ENCODE results near the gene DPF3.
A peak's percentile ranks its signal among the peaks of the same experiment; 100 is the strongest.

Gene DPF3

DNA sequence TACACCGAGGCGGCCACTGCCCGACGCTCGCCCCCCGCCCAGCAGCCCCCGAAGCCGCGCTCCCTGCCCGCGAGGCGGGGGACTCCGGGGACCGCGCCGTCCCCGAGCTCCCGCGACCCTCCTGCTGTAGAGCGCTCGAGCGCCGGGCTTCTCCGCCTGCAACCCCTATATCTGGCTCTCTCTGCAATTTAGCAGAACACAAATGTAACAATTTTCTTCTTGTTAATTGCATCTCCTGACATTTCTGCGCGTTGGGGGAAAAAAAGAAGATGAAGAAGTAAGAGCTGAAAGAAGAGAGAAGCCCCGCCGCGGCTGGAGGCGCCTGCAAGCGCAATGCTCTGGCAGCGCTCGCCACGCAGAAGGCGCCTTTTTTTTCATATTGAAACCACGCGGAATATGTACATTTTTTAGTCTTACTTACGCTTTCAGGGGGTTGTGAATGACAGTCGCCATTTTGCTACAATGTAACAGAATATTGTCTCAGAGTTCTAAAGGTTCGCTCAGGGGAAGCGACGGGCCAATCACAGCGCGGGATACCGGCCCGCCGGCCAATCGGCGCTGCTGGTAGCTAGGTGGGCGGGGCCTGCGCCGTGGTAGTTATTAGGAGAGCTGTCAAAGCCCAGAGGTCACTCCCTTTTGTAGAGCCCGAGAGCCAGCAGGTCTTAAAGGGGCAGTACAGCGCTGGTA lies at the start of gene DPF3:
TSS of gene DPF3 (minus strand) at position 466 of the 687 bp plus-strand sequence. CDS start at position 453, 13 bp downstream.
- peak; percentile 90 to 93 for DNase-seq (ENCODE audit: low read depth in 2 of 2)

- DNase-seq (ENCODE audit: low read depth in 2 of 2) = no peak
These were observed 49.0 kb upstream of the DPF3 start for GRCh38 chr14:72942934-72943333.

DNA sequence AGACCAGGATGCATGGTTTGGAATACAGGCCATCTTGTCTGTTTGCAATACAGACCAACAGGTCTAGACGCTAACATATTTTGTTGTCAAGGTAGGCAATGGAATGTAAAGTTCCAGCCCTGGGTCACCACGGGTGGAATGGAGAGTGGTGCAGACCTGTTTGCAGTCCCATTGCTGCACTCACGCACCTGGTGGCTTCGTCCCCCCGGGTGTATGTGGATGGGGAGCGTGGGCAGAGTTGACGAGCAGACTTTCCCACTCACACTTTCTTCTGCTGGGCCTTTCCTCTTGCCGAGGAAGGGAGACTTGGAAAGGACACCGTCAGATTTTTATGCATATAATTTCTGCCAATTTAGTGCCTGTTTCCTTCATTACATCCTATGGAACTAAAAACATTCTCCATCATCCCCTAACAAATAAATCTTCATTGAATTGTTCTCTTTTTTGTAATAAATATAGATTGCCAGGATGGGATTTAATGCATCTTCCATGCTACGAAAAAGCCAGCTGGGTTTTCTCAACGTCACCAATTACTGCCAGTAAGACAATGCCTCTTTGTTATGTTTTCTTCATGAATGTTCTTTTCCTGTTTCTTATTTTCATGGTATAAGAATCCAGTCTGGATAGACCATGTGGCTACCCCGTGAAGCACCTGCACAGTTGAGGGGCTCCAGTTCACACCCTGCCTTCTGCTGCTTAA lies 47.5 kb upstream of the DPF3 start:
- no peak for DNase-seq (ENCODE audit: low read depth in 2 of 2)

DNA sequence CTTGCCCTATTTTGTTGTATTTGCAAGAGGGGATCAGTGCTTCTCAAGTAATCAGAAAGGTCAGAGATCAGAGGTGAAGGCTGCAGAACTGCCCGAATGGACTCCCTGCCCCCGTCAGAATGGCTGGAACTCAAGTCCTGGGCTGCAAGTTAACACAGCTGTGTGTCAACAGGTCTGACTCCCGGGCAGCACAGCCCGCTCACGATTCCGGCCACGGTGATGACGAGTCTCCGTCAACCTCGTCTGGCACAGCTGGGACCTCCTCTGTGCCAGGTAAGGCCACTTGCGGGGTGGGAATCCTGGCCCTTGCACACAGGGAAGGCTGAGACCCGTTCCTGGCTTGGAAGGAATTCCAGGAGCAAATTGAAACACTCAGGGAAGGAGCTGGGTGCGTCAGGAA lies 45.7 kb upstream of the DPF3 start:
- DNase-seq (ENCODE audit: low read depth in 2 of 2) = no peak

DNA sequence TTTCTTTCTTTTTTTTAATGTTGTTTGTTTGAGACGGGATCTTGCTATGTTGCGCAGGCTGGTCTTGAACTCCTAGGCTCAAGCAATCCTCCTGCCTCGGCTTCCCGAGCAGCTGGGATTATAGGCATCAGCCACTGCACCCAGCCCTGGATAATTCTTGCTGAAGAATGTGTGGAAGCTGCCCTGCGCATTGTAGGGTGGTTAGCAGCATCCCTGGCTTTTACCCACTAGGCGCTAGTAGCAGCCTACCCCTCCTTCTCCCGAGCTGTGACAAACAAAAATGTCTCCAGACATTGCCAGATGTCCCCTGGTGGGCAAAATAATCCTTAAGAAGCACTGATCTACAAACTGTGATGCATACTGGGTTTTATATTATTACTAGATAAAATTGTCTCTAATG lies 39.0 kb upstream of the DPF3 start:
- no peak for DNase-seq (ENCODE audit: low read depth in 2 of 2)

- DNase-seq (ENCODE audit: low read depth in 2 of 2) = no peak
These were observed 35.6 kb upstream of the DPF3 start for GRCh38 chr14:72929316-72930080.

GRCh38 chr14:72928872-72929271 lies 35.0 kb upstream of the DPF3 start:
- DNase-seq (ENCODE audit: low read depth in 2 of 2) = no peak

DNA sequence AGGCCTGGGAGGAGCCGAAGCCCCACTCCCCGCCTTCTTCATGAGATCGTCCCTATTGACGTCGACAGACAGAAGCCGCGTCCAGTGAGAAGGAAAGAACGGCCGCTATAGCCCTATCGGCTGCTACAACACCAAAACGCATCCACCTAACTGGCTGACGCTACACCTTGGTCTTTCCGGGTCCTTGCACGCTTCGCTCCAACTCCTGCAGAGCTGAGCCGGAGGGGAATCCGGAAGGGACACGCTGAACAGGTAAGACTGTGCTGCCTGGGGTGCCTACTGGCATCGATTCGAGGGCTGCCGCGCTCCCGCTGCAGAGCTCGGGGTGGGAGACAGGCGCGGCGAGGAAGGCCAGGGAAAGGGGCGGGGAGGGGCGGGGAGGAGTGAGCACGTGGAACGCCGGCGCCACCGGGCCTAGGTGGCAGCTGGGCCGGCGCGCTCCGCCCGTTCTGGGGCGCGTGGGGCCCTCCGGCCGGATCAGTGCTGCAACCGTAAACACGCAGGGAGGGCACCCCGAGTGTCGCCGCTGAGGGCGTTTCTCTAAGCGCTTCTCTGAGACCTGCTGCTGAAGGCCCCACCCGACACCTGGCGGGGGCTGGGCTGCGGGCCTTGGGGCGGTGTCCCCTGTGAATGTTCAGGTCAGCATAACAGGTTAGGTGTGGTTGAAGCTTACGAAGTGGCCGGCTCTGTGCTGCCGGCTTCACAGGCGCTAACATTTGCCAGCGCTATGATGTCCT lies 32.6 kb upstream of the DPF3 start, which contains the start of gene DCAF4:
TSS of gene DCAF4 (plus strand) at position 173 of the 737 bp plus-strand sequence. CDS start 11,515 bp downstream, outside the sequence.
- DNase-seq (ENCODE audit: low read depth in 2 of 2) = peak; percentile 88 to 91

DNA sequence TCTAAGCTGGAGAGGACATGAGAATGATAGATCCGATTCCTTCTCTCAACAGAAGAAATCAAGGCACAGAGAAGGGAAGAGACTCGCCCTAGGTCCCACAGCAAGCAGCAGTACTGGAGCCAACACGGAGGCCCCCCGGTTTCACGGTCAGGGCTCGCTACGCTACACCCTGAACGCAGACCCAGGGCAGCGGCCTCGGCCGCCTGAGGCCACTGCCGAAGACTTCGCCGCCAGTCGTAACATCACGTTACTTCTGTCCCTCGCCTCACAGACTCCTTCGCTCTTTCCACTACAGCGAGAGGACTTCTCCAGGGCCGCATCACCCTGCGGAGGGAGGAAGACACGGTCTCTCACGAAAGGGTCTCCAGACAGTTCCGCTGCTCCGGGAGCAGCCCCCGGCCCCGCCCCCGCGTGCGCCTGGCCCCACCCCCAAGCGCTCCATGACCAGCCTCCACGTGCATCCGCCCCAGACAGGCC lies 32.0 kb upstream of the DPF3 start:
- no peak for DNase-seq (ENCODE audit: low read depth in 2 of 2)

- DNase-seq (ENCODE audit: low read depth in 2 of 2) = no peak
These were observed 31.4 kb upstream of the DPF3 start for GRCh38 chr14:72925171-72925759.

DNA sequence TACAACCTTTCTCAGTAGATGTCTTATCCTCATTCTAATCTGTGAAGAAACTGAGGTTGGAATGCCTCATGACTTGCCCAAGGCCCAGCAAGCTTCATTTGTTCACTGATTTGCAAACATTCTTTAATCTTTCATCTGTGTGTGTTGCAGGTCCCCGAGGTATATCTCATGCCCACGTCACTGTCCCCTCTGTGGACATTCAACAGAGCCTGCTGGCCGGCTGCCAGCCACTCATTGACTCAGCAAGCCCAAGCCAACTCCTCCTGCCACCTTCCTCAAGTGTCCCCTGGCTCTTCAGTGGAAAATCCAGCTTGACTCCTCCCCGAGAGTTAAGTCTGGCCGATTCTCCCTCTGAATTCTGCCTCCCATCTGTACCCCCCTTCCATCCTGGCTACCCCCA lies 30.4 kb upstream of the DPF3 start:
- DNase-seq (ENCODE audit: low read depth in 2 of 2) = no peak

- no peak for DNase-seq (ENCODE audit: low read depth in 2 of 2)
These were observed 27.5 kb upstream of the DPF3 start for GRCh38 chr14:72921396-72921795.

DNA sequence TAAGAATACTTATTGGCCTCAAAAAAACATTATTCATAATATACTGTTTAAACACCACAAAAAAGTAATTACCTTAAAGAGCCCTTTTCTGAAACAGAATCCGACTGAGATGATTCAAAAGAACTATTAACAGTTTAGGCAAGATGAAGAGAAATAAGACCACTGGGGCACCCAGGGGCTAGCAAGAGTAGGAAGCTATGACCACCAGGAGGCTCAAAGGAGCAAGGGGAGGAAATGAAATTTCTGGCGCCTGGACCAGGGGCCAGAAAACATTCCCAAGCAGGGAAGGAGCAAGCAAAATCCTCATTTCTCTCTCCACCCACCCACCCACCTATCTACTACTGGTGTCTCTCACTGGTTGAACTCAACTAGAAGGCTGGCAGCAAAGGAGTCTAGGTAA lies 26.1 kb upstream of the DPF3 start:
- DNase-seq (ENCODE audit: low read depth in 2 of 2) = no peak

GRCh38 chr14:72917094-72917802 lies 23.3 kb upstream of the DPF3 start:
- no peak for DNase-seq (ENCODE audit: low read depth in 2 of 2)

- no peak for DNase-seq (ENCODE audit: low read depth in 2 of 2)
These were observed 22.3 kb upstream of the DPF3 start for GRCh38 chr14:72916174-72916573.

DNA sequence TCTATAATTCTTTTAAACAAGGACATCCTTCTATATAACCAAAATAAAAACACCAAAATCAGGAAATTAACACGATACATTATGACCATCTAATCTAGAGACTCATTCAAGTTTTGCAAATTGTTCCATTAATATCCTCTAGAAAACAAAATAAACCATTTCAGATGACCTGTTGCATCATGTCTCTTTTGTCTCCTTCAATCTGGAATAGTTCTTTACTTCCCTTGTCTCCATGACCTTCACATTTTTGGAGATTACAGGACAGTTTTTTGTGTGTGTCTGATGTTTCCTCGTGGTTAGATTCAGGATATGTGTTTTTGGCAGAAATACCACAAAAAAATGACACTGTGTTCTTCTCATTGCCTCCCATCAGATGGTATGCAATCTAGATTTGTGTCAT lies 19.9 kb upstream of the DPF3 start:
- DNase-seq (ENCODE audit: low read depth in 2 of 2) = no peak

DNA sequence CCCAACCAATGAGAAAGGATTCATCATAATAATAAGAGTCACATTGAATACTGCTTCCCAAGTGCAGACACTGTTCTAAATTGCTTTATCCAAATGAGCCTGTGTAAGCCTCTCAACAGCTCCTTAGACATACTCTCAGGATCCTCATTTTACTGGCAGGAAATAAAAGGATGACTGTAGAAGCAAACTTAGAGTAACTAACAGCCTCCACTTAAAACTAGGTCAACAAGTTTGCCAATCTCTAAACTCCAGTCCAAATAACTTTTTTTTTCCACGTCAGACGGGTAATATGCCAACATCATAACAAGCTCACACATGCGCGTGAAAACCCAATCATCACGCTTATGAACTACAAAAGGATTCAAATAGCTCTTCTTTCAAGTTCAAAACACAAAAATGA lies 15.3 kb upstream of the DPF3 start:
- DNase-seq (ENCODE audit: low read depth in 2 of 2) = no peak

DNA sequence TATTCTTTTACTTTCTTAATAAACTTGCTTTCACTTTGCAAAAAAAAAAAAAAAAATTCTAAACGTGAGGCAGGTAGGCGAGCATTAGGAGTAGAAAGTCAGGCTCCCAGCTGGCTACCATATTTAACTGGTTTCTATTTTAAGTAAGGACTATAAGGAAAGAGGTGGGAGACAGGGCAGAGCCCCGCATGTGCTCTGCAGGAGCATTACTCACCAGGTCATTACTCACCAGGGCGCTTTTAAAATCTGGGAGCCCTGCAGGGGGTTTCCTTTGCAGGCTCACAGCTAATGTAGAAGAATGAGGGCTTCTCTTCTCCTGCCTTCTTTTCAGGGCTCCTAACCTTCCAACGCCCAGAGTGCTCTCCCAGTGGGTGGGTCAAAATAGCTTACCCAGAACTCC lies 14.0 kb upstream of the DPF3 start:
- no peak for DNase-seq (ENCODE audit: low read depth in 2 of 2)

GRCh38 chr14:72906879-72907278 lies 13.0 kb upstream of the DPF3 start:
- no peak for DNase-seq (ENCODE audit: low read depth in 2 of 2)

DNA sequence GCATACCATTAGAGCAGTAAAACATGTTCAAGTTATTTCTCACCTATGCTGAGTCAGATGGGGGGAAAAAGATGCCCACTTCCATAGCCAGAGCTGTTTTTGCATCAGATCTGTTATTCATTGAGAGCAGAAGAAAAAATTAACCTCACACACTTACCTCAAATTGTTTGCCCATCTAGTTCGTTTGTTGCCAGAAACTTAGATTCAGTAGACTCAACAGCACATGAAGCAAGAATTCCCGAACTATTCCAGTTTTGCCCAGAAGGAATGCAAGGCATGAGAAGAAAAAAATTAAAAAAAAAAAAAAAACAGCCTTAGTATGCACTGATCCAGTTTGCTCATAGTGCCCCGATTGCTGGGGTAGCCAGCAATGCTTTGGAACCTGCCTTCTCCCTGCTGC lies 12.4 kb upstream of the DPF3 start:
- DNase-seq (ENCODE audit: low read depth in 2 of 2) = no peak

All from stimulated activated CD8-positive, alpha-beta memory T cell treated with anti-CD3 and anti-CD28 coated beads, Interleukin-2, amount 100 ng/mL, for 48 hours (primary cell).